Aorta (tissue), 5 donors: ENCODE data around the gene GPS1. TPM values are rescaled to one million over a fixed set of nuclear protein-coding genes. Genes with fewer than 3 reads are reported as not detected.

Source experiments
- ATAC-seq: fragments of 200-7000 bp; cut with Tn5 transposase; one replicate; pipeline ENCODE4 v1.9.1; 2022; ENCODE audit warnings: moderate library complexity; ENCODE audit not compliant: low FRiP score
- DNase-seq, 2 donors: peaks; one replicate each; pipeline ENCODE4 v3.0.0-alpha.2; 2020
- H3K27ac ChIP-seq, 2 donors: one replicate each; pipeline ENCODE4 v1.5.1; 2013; ENCODE audit warnings: low read length in 2 of 2, mild to moderate bottlenecking in 2 of 2, moderate library complexity in 2 of 2, control low read depth in 1 of 2, inconsistent platforms in 1 of 2, low read depth in 1 of 2
- H3K27me3 ChIP-seq, 2 donors: one replicate each; pipeline ENCODE4 v1.6.1; 2013; ENCODE audit warnings: control low read depth in 1 of 2, low read length in 1 of 2, mild to moderate bottlenecking in 1 of 2, moderate library complexity in 1 of 2; ENCODE audit not compliant: insufficient read depth in 2 of 2, control insufficient read depth in 1 of 2
- H3K36me3 ChIP-seq, 2 donors: one replicate each; pipeline ENCODE4 v1.6.1; 2013; ENCODE audit warnings: control low read depth in 1 of 2, low read length in 1 of 2, mild to moderate bottlenecking in 1 of 2; ENCODE audit not compliant: insufficient read depth in 2 of 2, control insufficient read depth in 1 of 2
- H3K4me1 ChIP-seq, 2 donors: one replicate each; pipeline ENCODE4 v1.6.1; 2013; ENCODE audit warnings: low read length in 2 of 2, control low read depth in 1 of 2, mild to moderate bottlenecking in 1 of 2, moderate library complexity in 1 of 2; ENCODE audit not compliant: insufficient read depth in 2 of 2, control insufficient read depth in 1 of 2
- H3K4me3 ChIP-seq, 2 donors: one replicate each; pipeline ENCODE4 v1.5.1; 2013; ENCODE audit warnings: low read length in 2 of 2, control low read depth in 1 of 2, mild to moderate bottlenecking in 1 of 2
- H3K9me3 ChIP-seq: one replicate; pipeline ENCODE4 v1.6.1; 2013; ENCODE audit warnings: mild to moderate bottlenecking, low read length; ENCODE audit not compliant: control insufficient read depth
- WGBS, 2 donors: extraction: QIAGEN DNeasy Blood & Tissue Kit; methylation state at CpG; one replicate each; pipeline ENCODE4 v1.1.7; 2013; 5-methylcytosine and 5-hydroxymethylcytosine counted together
- intact Hi-C, 2 donors: fragments of 100-400 bp; cut with DNase I; formaldehyde crosslinking; loops; one replicate each; pipeline versions ENCODE4 v1.14.2 to v1.15.0; 2022
- polyA plus RNA-seq, 2 donors: library from polyadenylated mRNA; stranded (reverse); fragments of 200-250 nt; gene quantifications; one replicate each; pipeline ENCODE4 v1.2.3, GENCODE V29; 2013
- total RNA-seq, 2 donors: library from RNA; stranded (reverse); fragmentation: NEBNext Ultra II Directional; extraction: Animal tissue kit (Norgen Biotek cat#: 25700); gene quantifications; one replicate each; pipeline ENCODE4 v1.2.1, GENCODE V29; 2021
- donor health status: healthy with polysubstance abuse.
- donor health status: Bipolar disorder and iron deficiency.
- donor health status: DM: no; HTN: no; CAD: no.
- donor health status: DM: no; HTN: no; CAD: no.
- donor health status: DM: yes; HTN: yes; CAD: no.

The GPS1 gene
- total and polyA plus RNA-seq, 4 donors: 46.9 to 171 (median 54.1) TPM

DNA sequence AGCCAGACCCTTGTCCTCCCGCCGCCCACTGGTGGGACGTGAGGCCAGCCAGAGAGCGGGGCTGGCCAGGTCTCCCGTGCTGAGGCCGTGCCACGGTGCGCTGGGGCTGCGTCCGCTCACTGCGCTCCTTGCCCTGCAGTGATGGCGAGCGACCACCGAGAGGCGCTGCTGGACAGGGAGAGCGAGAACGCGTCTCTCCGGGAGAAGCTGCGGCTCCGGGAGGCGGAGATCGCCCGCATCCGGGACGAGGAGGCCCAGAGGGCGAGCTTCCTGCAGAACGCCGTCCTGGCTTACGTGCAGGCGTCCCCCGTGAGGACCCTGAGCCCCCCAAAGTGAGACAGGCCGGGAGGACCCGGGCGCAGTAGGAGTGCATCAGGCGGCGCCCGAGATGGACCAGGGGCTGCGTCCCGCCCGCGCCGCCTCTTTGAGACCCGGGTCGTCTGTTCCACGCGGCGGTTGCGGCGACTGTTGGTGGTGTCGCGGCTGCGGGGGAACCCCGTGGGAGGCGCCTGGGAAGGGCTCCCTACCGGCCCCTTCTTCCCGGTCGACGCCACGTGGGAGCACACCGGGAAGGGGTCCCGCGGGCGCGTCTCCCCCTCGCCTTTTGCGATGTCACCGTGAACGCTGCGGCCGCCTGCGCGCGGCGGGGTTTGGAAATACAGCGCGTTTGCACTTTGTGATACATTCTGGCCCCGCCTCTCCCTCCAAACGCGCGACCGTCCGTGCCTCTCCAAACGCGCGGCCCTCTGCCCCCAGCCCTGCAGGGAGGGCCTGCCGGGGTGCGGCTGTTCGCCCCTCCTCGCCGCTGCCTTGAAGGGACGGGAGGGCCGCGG, 21.0 kb upstream of the GPS1 start:
- intact Hi-C loops: loop anchor here (1.0 to 10.0 kb wide), 3 partner anchors 124 to 294 kb away; no protein-coding TSS in a partner anchor
- Histone ChIP-seq H3K9me3 (no peaks in the 10 kb centered on the region), H3K4me1 (no peaks in the 10 kb centered on the region), H3K27ac (no peak overlapping the region), H3K27me3 (no peaks in the 10 kb centered on the region), H3K36me3 (no peaks in the 10 kb centered on the region), H3K4me3 (peak overlapping the region in 1 of 2 donors; percentile 10)
- WGBS, 2 donors: 1% methylated on average over 85 to 94 of the region's 94 CpGs
- DNase-seq: peak; percentile 89 to 94
- peak; percentile 89 for ATAC-seq

DNA sequence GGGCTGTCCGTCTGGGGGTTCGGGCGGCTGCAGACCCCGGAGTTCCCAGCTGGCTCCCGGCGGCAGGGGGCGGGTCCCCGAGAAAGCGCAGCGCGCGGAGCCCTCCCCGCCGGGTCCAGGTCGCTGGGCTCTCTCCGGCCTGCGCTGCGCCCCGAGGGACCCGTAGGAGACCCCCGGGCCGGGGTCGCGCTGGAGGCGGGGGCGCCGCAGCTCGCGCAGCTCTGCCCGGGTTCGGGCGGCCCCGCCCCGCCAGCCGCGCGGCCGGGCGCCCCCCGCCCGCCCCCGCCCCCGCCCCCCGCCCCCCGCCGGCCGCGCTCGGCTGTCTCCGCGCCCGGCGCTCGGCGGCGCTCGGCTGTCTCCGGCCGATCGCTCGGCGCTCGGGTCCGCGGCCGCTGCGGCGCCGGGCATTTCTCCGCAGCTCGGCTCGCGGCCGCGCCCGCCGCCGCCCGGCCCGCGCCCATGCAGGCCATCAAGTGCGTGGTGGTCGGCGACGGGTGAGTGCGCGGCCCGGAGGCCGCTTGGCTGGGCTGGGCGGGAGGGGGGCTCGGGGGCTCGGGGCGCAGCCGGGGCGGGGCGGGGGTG, 20.3 kb upstream of the GPS1 start, which contains the start of gene RAC3:
TSS of gene RAC3 (plus strand) at position 376 of the 582 bp plus-strand sequence. CDS start at position 460, 84 bp downstream.
- ATAC-seq: no peak
- Histone ChIP-seq H3K36me3 (no peaks in the 10 kb centered on the region), H3K4me1 (no peaks in the 10 kb centered on the region), H3K4me3 (peak within 1 kb of the TSS in 1 of 2 donors; percentile 10), H3K9me3 (no peaks in the 10 kb centered on the region), H3K27me3 (no peaks in the 10 kb centered on the region), H3K27ac (no peak within 1 kb of the TSS)
- intact Hi-C loops: loop anchor here (2.0 to 10.0 kb wide), 2 partner anchors 123 to 293 kb away; no protein-coding TSS in a partner anchor
- DNase-seq: no peak
- WGBS, 2 donors: 0 to 1% methylated on average over 36 to 96 of the region's 96 CpGs

DNA sequence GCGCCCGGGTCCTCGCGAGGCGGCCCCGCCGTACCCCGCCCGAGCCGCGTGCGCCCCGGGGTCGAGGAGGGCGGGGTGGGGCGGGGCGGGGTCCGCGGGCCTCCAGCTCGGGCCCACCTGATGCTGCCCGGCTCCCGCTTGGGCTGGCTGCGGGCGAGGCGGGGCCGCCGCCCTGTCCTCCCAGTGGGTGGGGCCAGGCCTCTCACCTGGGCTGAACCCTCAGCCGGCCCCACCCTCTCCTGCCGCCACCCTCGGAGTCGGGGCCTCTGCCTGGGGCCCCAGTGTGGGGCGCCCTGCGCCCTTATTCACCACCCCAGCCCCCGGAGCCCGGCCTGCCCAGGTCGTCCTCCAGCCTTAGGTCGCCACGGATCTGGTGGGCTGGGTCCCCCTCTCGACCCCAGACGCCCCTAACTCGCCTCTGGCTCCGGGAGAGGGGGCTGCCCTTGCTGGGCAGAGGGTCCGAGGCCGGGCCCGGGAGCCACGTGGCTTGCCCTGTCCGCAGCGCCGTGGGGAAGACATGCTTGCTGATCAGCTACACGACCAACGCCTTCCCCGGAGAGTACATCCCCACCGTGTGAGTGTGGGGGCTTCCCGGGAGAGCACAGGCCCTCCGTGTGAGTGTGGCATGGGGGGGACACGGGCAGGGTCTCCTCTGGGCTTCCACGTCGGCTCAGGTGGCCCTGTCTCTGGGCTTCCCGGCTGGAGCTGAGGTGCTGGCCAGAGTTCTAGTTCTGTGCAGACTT, 19.6 kb upstream of the GPS1 start:
- Histone ChIP-seq H3K27ac (no peak overlapping the region), H3K9me3 (no peaks in the 10 kb centered on the region), H3K27me3 (no peaks in the 10 kb centered on the region), H3K4me1 (no peaks in the 10 kb centered on the region), H3K4me3 (no peak overlapping the region), H3K36me3 (no peaks in the 10 kb centered on the region)
- WGBS, 2 donors: 18 to 22% methylated on average over 32 to 59 of the region's 59 CpGs
- intact Hi-C loops: loop anchor here (2.0 to 10.0 kb wide), 2 partner anchors 123 to 293 kb away; no protein-coding TSS in a partner anchor
- no peak for DNase-seq
- no peak for ATAC-seq

DNA sequence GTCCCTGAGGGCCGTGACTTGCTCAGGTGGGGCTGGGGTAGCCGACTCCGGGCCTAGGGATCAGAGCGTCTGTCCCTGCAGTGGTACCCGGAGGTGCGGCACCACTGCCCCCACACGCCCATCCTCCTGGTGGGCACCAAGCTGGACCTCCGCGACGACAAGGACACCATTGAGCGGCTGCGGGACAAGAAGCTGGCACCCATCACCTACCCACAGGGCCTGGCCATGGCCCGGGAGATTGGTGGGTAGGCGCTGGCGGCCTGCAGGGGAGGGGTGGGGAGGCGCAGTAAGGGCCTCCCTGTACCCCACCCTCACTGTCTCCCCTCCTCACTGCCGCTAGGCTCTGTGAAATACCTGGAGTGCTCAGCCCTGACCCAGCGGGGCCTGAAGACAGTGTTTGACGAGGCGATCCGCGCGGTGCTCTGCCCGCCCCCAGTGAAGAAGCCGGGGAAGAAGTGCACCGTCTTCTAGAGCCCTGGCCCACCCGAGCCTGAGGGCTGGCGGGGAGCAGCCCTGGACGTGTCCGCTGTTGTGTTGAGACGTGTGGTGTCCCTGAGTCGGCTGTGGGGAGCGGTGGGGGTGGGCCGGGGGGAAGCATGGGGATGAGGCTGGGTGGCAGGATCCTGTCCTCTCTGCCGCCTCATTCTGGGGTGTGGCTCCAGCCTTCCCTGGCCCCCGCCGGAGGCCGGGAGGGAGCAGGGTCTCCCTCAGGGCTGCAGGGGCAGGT, 18.2 kb upstream of the GPS1 start:
- intact Hi-C loops: loop anchor here (10.0 kb wide), 1 partner anchor 291 kb away; no protein-coding TSS in a partner anchor

DNA sequence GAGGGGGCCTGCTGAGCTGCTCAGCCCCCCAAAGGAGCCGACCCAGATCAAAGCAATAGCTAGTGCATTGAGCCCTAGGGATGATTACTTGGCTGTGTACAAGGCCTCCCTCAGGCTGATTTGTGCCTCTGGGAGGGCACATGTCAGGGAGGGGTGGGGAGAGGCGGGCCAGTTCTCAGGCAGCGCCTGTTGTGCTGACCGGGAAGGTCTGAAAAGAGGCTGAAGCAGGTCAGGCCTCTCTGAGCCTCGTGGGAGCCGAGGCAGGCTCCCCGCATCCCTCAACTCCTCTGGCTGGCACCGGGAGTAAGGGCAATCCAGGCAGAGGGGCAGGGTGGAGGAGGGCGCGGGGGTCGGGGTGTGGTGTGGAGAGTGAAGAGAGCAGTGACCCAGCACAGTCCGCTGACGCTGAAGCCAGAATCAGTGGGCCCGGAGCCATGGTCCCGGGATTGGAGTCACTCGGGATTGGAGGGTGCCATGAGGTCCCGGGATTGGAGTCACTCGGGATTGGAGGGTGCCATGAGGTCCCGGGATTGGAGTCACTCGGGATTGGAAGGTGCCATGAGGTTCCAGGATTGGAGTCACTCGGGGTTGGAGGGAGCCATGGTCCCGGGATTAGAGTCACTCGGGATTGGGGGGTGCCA, 17.2 kb upstream of the GPS1 start:
- Histone ChIP-seq H3K9me3 (no peaks in the 10 kb centered on the region), H3K36me3 (no peaks in the 10 kb centered on the region), H3K27me3 (no peaks in the 10 kb centered on the region), H3K4me3 (no peak overlapping the region), H3K4me1 (no peaks in the 10 kb centered on the region), H3K27ac (no peak overlapping the region)
- intact Hi-C loops: loop anchor here (5.0 to 10.0 kb wide), 2 partner anchors 63 to 290 kb away; partner anchors contain the start of gene FASN (in 1 of the 2)
- no peak for DNase-seq
- no peak for ATAC-seq
- WGBS, 2 donors: 86 to 88% methylated on average over 23 of the region's 23 CpGs

More for the DNA sequence above, 18.2 kb upstream of the GPS1 start:
- DNase-seq (no peak), ATAC-seq (no peak)
- 94 to 95% methylated on average over 34 to 38 of the region's 38 CpGs for whole genome bisulfite sequencing, 2 donors
- Histone ChIP-seq H3K27ac (no peak overlapping the region), H3K9me3 (no peaks in the 10 kb centered on the region), H3K36me3 (no peaks in the 10 kb centered on the region), H3K27me3 (no peaks in the 10 kb centered on the region), H3K4me1 (no peaks in the 10 kb centered on the region), H3K4me3 (no peak overlapping the region)

DNA sequence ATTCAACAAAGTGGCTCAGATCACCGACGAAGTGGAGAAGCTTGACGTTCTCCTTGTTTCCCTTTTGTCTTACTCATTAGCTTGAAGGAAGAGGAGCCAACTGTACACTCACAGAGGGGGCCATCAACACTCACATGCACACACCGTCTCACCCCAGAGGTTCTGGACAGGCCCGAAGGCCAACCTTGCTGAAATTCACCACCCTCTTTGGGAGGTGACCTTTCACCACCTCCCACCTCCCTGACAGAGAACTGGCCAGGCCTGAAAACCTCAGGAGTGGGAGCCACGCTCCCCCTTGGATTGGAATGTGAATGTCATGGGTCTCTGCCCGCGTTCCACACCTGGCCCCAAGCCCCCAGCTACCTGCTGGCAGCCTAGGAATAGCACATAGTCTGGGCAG, 16.2 kb upstream of the GPS1 start:
- ATAC-seq: no peak
- Histone ChIP-seq H3K9me3 (no peaks in the 10 kb centered on the region), H3K36me3 (no peaks in the 10 kb centered on the region), H3K4me3 (no peak overlapping the region), H3K27me3 (no peaks in the 10 kb centered on the region), H3K4me1 (no peaks in the 10 kb centered on the region), H3K27ac (no peak overlapping the region)
- intact Hi-C loops: loop anchor here (5.0 to 10.0 kb wide), 2 partner anchors 62 to 289 kb away; partner anchors contain the start of gene FASN (in 1 of the 2)
- WGBS, 2 donors: 94 to 95% methylated on average over 8 of the region's 8 CpGs
- no peak for DNase-seq

DNA sequence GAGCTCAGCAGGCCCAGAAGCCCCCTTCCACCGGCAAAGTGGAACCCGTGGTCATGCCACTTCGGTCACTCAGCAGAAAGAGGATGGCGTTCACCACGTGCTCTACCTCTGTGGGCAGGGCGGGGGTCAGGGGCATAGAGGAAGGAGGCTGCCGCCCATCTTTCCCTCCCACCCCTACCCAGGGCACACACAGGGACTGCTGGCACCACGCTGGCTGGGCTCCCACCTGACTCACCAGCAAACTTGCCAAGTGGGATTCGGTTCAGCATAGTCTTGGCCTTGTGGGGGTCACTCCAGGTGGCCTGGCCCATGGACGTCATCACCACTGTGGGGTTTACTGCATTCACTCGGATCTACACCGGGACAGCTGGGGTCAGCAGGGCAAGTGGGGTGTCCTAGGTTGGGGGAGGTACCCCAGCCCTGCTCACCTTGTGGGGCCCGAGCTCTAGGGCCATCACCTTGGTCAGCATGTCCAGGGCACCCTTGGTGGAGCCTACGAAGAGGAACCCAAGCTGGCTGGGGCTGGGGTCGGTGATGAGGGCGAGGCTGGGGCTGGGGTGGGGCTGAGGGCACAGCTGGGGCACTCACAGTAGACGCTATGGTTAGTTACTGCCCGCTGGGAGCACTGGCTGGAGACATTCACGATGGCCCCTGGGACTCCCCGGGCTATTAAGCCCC, 15.6 kb upstream of the GPS1 start:
- no peak for ATAC-seq
- DNase-seq: no peak
- Histone ChIP-seq H3K4me3 (no peak overlapping the region), H3K9me3 (no peaks in the 10 kb centered on the region), H3K36me3 (no peaks in the 10 kb centered on the region), H3K27me3 (no peaks in the 10 kb centered on the region), H3K27ac (no peak overlapping the region), H3K4me1 (no peaks in the 10 kb centered on the region)
- intact Hi-C loops: loop anchor here (5.0 to 10.0 kb wide), 2 partner anchors 61 to 289 kb away; partner anchors contain the start of gene FASN (in 1 of the 2)
- 84% methylated on average over 20 of the region's 20 CpGs for whole genome bisulfite sequencing, 2 donors
